ENCODE results near the gene NEDD4L. TPM values are rescaled to one million over a fixed set of nuclear protein-coding genes. Genes with fewer than 3 reads are reported as not detected.

NEDD4L gene
- total and polyA plus RNA-seq, 2 donors (not counting 1 experiment from before 2014, with no cell fraction given), result 10.3 to 25.7 TPM

DNA sequence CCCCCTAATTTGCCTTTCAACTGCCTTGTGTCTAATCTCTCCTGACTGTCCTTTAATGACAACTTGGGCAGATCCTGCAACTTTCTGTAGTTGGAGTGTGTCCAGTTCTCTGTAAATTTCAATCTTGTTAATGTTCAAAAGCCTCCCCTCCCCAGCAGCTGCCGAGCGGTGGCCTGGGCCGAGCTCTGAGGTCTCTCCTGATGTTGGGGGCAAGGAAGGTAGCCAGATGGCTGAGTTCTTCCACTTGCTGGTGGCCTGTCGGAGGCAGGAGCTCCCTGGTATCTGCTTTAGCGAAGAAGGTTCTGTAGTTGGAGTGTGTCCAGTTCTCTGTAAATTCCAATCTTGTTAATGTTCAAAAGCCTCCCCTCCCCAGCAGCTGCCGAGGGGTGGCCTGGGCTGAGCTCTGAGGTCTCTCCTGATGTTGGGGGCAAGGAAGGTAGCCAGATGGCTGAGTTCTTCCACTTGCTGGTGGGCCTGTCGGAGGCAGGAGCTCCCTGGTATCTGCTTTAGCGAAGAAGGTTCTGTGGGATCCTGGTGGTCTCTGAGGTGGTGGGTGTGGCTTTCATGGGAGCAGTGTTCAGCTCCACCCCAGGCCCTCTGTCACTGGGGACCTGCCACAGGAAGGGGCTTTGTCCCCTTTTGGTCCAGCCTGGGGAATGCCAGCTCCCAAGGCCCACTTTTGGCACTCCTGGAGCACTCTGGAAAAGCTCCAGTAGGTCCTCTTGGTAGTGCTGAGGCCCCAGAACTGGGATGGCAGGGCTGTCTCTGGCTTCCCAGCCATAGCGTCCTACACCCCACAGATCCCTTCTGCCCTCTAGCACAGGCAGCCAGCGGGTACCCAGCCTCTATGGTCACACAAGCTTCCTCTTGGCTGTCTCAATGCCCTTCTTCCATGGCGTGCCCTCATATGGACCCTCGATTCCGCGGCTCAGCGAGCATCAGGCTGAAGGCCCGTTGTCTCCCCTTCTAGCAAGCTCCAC, 373.0 kb downstream of the NEDD4L start:
- H4K20me1 ChIP-seq (ENCODE audit: control insufficient read depth, insufficient read depth, low read length, poor library complexity, severe bottlenecking), result no peaks in the 10 kb centered on the region
- H3K36me3 ChIP-seq (replicated peaks in 1 of 2; ENCODE audit: control extremely low read depth in 1 of 2, control insufficient read depth in 1 of 2, extremely low read depth in 1 of 2, insufficient read depth in 2 of 2, low read length in 1 of 2), result no peaks in the 10 kb centered on the region
- no peak overlapping the region for H3K4me3 ChIP-seq (ENCODE audit: control extremely low read depth in 1 of 5, extremely low read depth in 1 of 5, insufficient read depth in 1 of 5, low read depth in 2 of 5, low read length in 4 of 5)
- Mint-ChIP-seq H3K27me3 (peaks cover 15% of the 10 kb centered on the region), H3K9me3 (ENCODE audit: insufficient read depth) (peaks cover 3% of the 10 kb centered on the region), H3K4me1 (no peaks in the 10 kb centered on the region), H3K4me3 (no peak overlapping the region), H3K27ac (no peak overlapping the region)
- POLR2A ChIA-PET, result no interaction called here
- intact Hi-C loops (cut with micrococcal nuclease), result no loop called here
- no peak overlapping the region for H3K27ac ChIP-seq (ENCODE audit: low read length in 2 of 2)
- WGBS (ENCODE audit: insufficient coverage), result 98% methylated on average over 5 of the region's 16 CpGs
- ATAC-seq (ENCODE audit: low read depth), result no peak
- no peak for TF ChIP-seq EZH2 (IDR thresholded peaks at IDR 0.05; ENCODE audit: borderline replicate concordance, insufficient read depth, low read depth, low read length, poor library complexity, severe bottlenecking)
- no peak for DNase-seq
- no peak overlapping the region for H2AFZ ChIP-seq (ENCODE audit: insufficient read depth, low read depth, low read length, poor library complexity, severe bottlenecking)
- CTCF ChIA-PET, result no interaction called here
- peaks cover 0 to 3% (median 0%) of the 10 kb centered on the region in 3 donors for H3K9me3 ChIP-seq (ENCODE audit: control extremely low read depth in 1 of 3, control insufficient read depth in 2 of 3, insufficient read depth in 1 of 3, low read length in 2 of 3)
- no peaks in the 10 kb centered on the region for H3K4me1 ChIP-seq (ENCODE audit: control insufficient read depth in 2 of 2, insufficient read depth in 2 of 2, low read length in 2 of 2)
- no peak overlapping the region for H3K9ac ChIP-seq (ENCODE audit: low read length)
- H3K27me3 ChIP-seq (replicated peaks in 1 of 4; ENCODE audit: control extremely low read depth in 1 of 4, control insufficient read depth in 3 of 4, insufficient read depth in 4 of 4, low read length in 3 of 4), result peaks cover 0 to 2% (median 0%) of the 10 kb centered on the region in 4 experiments
- H3K79me2 ChIP-seq (ENCODE audit: control insufficient read depth, insufficient read depth, low read length), result no peaks in the 10 kb centered on the region
- no peak overlapping the region for H3K4me2 ChIP-seq (replicated peaks; ENCODE audit: low read depth, low read length, poor library complexity, severe bottlenecking)

DNA sequence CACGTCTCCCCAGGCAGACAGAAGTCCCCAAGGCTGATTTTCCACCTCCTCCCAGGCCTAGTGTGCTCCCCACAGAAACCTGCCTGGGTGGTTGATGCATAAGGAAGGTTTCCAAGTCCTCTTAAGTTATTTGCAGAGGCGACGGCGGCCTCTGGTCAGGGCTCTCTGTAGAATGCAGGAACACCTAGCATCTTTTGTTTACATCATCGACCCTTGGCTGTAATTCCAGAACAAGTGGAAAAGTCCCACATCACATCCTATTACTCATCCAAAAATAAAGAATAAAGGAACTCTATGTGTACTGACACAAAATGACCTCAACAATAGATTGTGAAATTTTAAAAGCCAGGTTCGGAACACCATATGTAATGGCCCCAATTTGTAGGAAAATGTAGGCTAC, 373.7 kb downstream of the NEDD4L start:
- Mint-ChIP-seq H3K4me3 (no peak overlapping the region), H3K4me1 (no peaks in the 10 kb centered on the region), H3K9me3 (ENCODE audit: insufficient read depth) (peaks cover 3% of the 10 kb centered on the region), H3K27me3 (peaks cover 15% of the 10 kb centered on the region), H3K27ac (no peak overlapping the region)
- Histone ChIP-seq H4K20me1 (ENCODE audit: control insufficient read depth, insufficient read depth, low read length, poor library complexity, severe bottlenecking) (no peaks in the 10 kb centered on the region), H3K36me3 (replicated peaks in 1 of 2; ENCODE audit: control extremely low read depth in 1 of 2, control insufficient read depth in 1 of 2, extremely low read depth in 1 of 2, insufficient read depth in 2 of 2, low read length in 1 of 2) (no peaks in the 10 kb centered on the region), H3K4me2 (replicated peaks; ENCODE audit: low read depth, low read length, poor library complexity, severe bottlenecking) (no peak overlapping the region), H3K9me3 (ENCODE audit: control extremely low read depth in 1 of 3, control insufficient read depth in 2 of 3, insufficient read depth in 1 of 3, low read length in 2 of 3) (peaks cover 0 to 3% (median 0%) of the 10 kb centered on the region in 3 donors), H3K4me3 (ENCODE audit: control extremely low read depth in 1 of 5, extremely low read depth in 1 of 5, insufficient read depth in 1 of 5, low read depth in 2 of 5, low read length in 4 of 5) (no peak overlapping the region), H3K4me1 (ENCODE audit: control insufficient read depth in 2 of 2, insufficient read depth in 2 of 2, low read length in 2 of 2) (no peaks in the 10 kb centered on the region), H3K27ac (ENCODE audit: low read length in 2 of 2) (no peak overlapping the region), H2AFZ (ENCODE audit: insufficient read depth, low read depth, low read length, poor library complexity, severe bottlenecking) (no peak overlapping the region), H3K27me3 (replicated peaks in 1 of 4; ENCODE audit: control extremely low read depth in 1 of 4, control insufficient read depth in 3 of 4, insufficient read depth in 4 of 4, low read length in 3 of 4) (peaks cover 0 to 7% (median 0%) of the 10 kb centered on the region in 4 experiments), H3K9ac (ENCODE audit: low read length) (no peak overlapping the region), H3K79me2 (ENCODE audit: control insufficient read depth, insufficient read depth, low read length) (no peaks in the 10 kb centered on the region)
- WGBS (ENCODE audit: insufficient coverage), result no CpG with 5 or more reads among the region's 6 CpGs
- ATAC-seq (ENCODE audit: low read depth), result no peak
- no peak for TF ChIP-seq EZH2 (IDR thresholded peaks at IDR 0.05; ENCODE audit: borderline replicate concordance, insufficient read depth, low read depth, low read length, poor library complexity, severe bottlenecking)
- TF ChIP-seq, protein P1, sequence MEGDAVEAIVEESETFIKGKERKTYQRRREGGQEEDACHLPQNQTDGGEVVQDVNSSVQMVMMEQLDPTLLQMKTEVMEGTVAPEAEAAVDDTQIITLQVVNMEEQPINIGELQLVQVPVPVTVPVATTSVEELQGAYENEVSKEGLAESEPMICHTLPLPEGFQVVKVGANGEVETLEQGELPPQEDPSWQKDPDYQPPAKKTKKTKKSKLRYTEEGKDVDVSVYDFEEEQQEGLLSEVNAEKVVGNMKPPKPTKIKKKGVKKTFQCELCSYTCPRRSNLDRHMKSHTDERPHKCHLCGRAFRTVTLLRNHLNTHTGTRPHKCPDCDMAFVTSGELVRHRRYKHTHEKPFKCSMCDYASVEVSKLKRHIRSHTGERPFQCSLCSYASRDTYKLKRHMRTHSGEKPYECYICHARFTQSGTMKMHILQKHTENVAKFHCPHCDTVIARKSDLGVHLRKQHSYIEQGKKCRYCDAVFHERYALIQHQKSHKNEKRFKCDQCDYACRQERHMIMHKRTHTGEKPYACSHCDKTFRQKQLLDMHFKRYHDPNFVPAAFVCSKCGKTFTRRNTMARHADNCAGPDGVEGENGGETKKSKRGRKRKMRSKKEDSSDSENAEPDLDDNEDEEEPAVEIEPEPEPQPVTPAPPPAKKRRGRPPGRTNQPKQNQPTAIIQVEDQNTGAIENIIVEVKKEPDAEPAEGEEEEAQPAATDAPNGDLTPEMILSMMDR (IDR thresholded peaks at IDR 0.05), result no peak
- intact Hi-C loops (cut with micrococcal nuclease), result no loop called here
- ChIA-PET CTCF (no interaction called here), POLR2A (no interaction called here)
- no peak for DNase-seq

Measured in B cell (primary cell).